ENCODE results near the gene B4GALT3. TPM values are rescaled to one million over a fixed set of nuclear protein-coding genes. Genes with fewer than 3 reads are reported as not detected.
A peak's percentile ranks its signal among the peaks of the same experiment; 100 is the strongest.

Gene B4GALT3
- total and polyA plus RNA-seq, 2 experiments from 2014 or later = 36.9 to 44.7 TPM

- no peak for TF ChIP-seq CTCF (IDR thresholded peaks at IDR 0.05; ENCODE audit: low read depth, low read length)
- no peaks in the 10 kb centered on the region for H3K9me3 ChIP-seq (ENCODE audit: low read depth)
- no peaks in the 10 kb centered on the region for H3K27me3 ChIP-seq
- H3K4me3 ChIP-seq = no peak overlapping the region
- DNase-seq (ENCODE audit: low read depth in 1 of 2, low spot score in 1 of 2) = no peak
- no peaks in the 10 kb centered on the region for H3K4me1 ChIP-seq (ENCODE audit: low read depth)
- H3K27ac ChIP-seq = no peak overlapping the region
- H3K36me3 ChIP-seq = no peaks in the 10 kb centered on the region
These were observed 31.5 kb downstream of the B4GALT3 start for GRCh38 chr1:161145832-161146231.

GRCh38 chr1:161140755-161141400 is 36.4 kb downstream of the B4GALT3 start:
- no peak for TF ChIP-seq CTCF (IDR thresholded peaks at IDR 0.05; ENCODE audit: low read depth, low read length)
- H3K9me3 ChIP-seq (ENCODE audit: low read depth) = no peaks in the 10 kb centered on the region
- no peaks in the 10 kb centered on the region for H3K36me3 ChIP-seq
- no peak for DNase-seq (ENCODE audit: low read depth in 1 of 2, low spot score in 1 of 2)
- no peak overlapping the region for H3K4me3 ChIP-seq
- peaks cover 17% of the 10 kb centered on the region for H3K4me1 ChIP-seq (ENCODE audit: low read depth)
- no peak overlapping the region for H3K27ac ChIP-seq
- no peaks in the 10 kb centered on the region for H3K27me3 ChIP-seq

GRCh38 chr1:161139766-161140165 is 37.5 kb downstream of the B4GALT3 start:
- H3K27ac ChIP-seq = no peak overlapping the region
- no peaks in the 10 kb centered on the region for H3K9me3 ChIP-seq (ENCODE audit: low read depth)
- peaks cover 17% of the 10 kb centered on the region for H3K4me1 ChIP-seq (ENCODE audit: low read depth)
- no peaks in the 10 kb centered on the region for H3K36me3 ChIP-seq
- no peaks in the 10 kb centered on the region for H3K27me3 ChIP-seq
- peak; percentile 55 for TF ChIP-seq CTCF (IDR thresholded peaks at IDR 0.05; ENCODE audit: low read depth, low read length)
- H3K4me3 ChIP-seq = no peak overlapping the region
- DNase-seq (ENCODE audit: low read depth in 1 of 2, low spot score in 1 of 2) = peak; percentile 67 to 69

- H3K4me1 ChIP-seq (ENCODE audit: low read depth) = peaks cover 22% of the 10 kb centered on the region
- no peak for DNase-seq (ENCODE audit: low read depth in 1 of 2, low spot score in 1 of 2)
- no peak overlapping the region for H3K4me3 ChIP-seq
- no peaks in the 10 kb centered on the region for H3K36me3 ChIP-seq
- no peaks in the 10 kb centered on the region for H3K9me3 ChIP-seq (ENCODE audit: low read depth)
- TF ChIP-seq CTCF (IDR thresholded peaks at IDR 0.05; ENCODE audit: low read depth, low read length) = no peak
- H3K27ac ChIP-seq = peak overlapping the region; percentile 85
- H3K27me3 ChIP-seq = no peaks in the 10 kb centered on the region
These were observed 38.9 kb downstream of the B4GALT3 start for GRCh38 chr1:161138431-161138830.

GRCh38 chr1:161137881-161138280 is 39.4 kb downstream of the B4GALT3 start:
- DNase-seq (ENCODE audit: low read depth in 1 of 2, low spot score in 1 of 2) = no peak
- Histone ChIP-seq H3K4me1 (ENCODE audit: low read depth) (peaks cover 22% of the 10 kb centered on the region), H3K36me3 (no peaks in the 10 kb centered on the region), H3K27me3 (no peaks in the 10 kb centered on the region), H3K9me3 (ENCODE audit: low read depth) (no peaks in the 10 kb centered on the region), H3K27ac (peak overlapping the region; percentile 85), H3K4me3 (no peak overlapping the region)
- TF ChIP-seq CTCF (IDR thresholded peaks at IDR 0.05; ENCODE audit: low read depth, low read length) = no peak
